ENCODE data around the gene NUP98. TPM values are rescaled to one million over a fixed set of nuclear protein-coding genes. Genes with fewer than 3 reads are reported as not detected.

The NUP98 gene
- total RNA-seq, 4 donors from 2014 or later: 55.1 to 189 (median 123) TPM

DNA sequence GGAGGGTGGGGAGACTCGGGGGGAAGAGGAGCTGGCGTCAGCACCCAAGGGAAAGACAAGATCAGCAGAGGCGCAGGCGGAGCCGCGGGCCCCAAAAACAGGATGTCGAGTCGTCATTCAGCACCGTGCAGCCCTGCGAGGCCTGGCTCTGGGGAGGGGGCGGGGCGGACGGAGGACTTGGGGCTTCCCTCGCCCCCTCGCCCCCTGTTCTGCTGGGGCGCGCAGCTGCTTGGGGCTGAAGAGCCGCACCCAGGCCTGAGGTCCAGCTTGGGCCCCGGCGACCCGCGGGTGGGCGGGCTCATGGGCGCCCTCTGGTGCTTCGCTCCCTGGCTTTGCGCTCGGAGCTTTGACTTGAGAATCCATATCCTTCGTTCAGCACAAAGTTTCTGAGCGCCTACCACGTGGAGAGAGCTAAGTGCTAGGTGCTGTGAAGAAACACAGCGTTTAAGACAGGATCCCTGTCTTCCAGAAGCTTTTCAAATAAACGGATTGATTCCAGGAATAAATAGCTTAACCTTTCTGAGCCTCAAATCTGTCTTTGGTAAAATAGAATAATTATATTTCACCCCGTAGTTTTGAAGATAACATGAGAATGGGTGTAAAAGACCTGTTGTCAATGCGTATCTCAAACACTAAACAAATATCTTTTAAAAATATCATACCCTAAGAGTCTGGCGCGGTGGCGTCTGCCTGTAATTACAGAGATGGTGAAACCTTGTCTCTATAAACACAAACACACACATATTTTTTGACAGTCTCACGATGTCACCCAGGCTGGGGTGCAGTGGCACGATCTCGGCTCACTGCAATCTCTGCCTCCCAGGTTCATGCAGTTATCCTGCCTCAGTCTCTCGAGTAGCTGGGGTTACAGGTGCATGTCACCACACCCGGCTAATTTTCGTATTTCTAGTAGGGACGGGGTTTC is 44.3 kb upstream of the NUP98 start:
- Histone ChIP-seq H3K27me3 (no peaks in the 10 kb centered on the region), H3K27ac (peak overlapping the region; percentile 97 to 99), H3K4me3 (peak overlapping the region; percentile 89 to 96), H3K9me3 (no peaks in the 10 kb centered on the region), H3K4me1 (peaks cover 0 to 9% of the 10 kb centered on the region in 2 donors), H3K36me3 (no peaks in the 10 kb centered on the region)
- DNase-seq: peak; percentile 84 to 88
- TF ChIP-seq POLR2A (IDR thresholded peaks at IDR 0.05): peak in 1 of 2 donors; percentile 46
- TF ChIP-seq, protein P1, sequence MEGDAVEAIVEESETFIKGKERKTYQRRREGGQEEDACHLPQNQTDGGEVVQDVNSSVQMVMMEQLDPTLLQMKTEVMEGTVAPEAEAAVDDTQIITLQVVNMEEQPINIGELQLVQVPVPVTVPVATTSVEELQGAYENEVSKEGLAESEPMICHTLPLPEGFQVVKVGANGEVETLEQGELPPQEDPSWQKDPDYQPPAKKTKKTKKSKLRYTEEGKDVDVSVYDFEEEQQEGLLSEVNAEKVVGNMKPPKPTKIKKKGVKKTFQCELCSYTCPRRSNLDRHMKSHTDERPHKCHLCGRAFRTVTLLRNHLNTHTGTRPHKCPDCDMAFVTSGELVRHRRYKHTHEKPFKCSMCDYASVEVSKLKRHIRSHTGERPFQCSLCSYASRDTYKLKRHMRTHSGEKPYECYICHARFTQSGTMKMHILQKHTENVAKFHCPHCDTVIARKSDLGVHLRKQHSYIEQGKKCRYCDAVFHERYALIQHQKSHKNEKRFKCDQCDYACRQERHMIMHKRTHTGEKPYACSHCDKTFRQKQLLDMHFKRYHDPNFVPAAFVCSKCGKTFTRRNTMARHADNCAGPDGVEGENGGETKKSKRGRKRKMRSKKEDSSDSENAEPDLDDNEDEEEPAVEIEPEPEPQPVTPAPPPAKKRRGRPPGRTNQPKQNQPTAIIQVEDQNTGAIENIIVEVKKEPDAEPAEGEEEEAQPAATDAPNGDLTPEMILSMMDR (IDR thresholded peaks at IDR 0.05): peak; percentile 68 to 91 (median 77)
- intact Hi-C loops (cut with DNase I; ENCODE audit: low total_unique reads): loop anchor here (2.0 kb wide), 1 partner anchor 43 kb away; no protein-coding TSS in a partner anchor

DNA sequence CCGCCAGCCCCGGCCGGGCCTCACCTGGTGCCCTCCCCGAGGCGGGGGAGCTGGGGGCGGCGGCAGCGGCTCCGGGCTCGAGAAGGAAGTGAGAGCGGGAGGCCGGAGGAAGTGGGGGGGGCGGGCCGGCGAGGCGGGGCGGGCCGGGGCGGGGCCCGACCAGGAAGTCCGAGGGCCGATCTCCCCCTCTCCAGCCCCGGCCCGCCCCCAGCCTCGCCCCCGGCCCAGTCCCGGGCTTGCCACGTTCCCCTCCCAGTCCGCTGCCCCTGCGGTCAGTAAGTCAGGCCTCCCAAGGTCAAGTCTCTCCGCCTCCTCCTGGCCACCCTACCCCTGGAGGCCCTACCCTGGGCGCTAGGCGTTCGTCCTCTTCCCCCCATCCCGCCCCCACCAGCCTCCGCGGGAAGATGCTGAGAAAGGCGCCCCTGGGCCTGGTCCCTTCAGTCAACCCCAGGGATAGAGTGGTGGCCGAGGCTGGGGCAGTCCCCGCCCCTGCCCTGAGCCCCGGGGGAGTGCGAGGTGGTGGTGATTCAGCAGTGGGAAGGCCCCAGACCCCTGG is 43.6 kb upstream of the NUP98 start, which contains the start of gene RHOG:
Gene RHOG, minus strand, starts transcription at position 90 of the 556 bp plus-strand sequence. CDS start 12,821 bp downstream, outside the sequence.
- H3K36me3 ChIP-seq: no peaks in the 10 kb centered on the region
- H3K27me3 ChIP-seq: no peaks in the 10 kb centered on the region
- no peaks in the 10 kb centered on the region for H3K9me3 ChIP-seq
- TF ChIP-seq POLR2A (IDR thresholded peaks at IDR 0.05): peak; percentile 34 to 40
- TF ChIP-seq, protein P1 (IDR thresholded peaks at IDR 0.05): no peak
- peak within 1 kb of the TSS; percentile 89 to 96 for H3K4me3 ChIP-seq
- H3K4me1 ChIP-seq: peaks cover 0 to 9% of the 10 kb centered on the region in 2 donors
- DNase-seq: peak; percentile 81 to 82
- intact Hi-C loops (cut with DNase I; ENCODE audit: low total_unique reads): loop anchor here (2.0 kb wide), 1 partner anchor 42 kb away; no protein-coding TSS in a partner anchor
- H3K27ac ChIP-seq: peak within 1 kb of the TSS; percentile 97 to 99

DNA sequence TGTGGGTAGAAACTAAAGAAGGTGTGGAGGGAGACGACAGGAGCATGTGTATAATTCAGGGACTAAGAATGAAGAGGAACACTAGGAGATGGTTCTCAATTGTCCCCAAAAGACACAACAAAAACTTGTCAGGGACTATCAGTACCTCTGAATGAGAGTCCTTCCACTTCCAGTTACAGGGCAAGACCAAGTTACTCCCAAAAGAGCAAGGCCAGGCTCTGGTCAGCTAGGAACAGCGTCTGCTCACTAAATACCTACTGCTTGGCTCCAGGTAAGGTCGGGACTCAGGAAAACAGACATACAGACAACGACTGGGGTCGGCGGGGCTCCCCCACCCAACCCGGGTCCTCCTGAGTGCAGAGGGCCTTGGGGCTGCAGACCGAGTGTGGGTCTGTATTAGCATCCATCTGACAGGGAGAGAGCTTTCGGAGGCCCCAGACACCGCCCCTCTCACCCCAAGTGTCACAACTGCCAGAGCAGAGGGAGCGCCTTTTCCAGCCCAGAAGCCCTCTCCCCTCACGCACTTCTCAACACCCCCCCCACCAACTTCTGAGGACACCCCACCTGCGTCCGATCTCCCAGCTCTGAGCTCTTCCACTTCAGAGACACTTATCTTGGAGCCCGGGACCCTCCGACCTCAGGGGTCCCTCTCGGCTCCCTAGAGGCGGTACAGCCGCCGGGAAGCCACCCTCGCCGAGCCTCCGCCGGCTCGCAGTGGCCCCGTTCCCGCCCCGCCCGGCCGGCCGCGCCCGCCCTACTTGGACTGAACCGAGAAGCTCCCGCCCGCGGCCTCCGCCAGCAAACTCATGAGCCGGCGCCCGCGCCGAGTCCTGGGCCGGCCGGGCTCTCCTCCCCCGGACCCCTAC is 42.9 kb upstream of the NUP98 start:
- H3K27ac ChIP-seq: peak overlapping the region; percentile 97 to 99
- TF ChIP-seq, protein P1 (IDR thresholded peaks at IDR 0.05): no peak
- no peak for TF ChIP-seq POLR2A (IDR thresholded peaks at IDR 0.05)
- no peak for DNase-seq
- no peaks in the 10 kb centered on the region for H3K27me3 ChIP-seq
- intact Hi-C loops (cut with DNase I; ENCODE audit: low total_unique reads): loop anchor here (2.0 kb wide), 1 partner anchor 41 kb away; no protein-coding TSS in a partner anchor
- H3K4me1 ChIP-seq: peaks cover 0 to 9% of the 10 kb centered on the region in 2 donors
- no peaks in the 10 kb centered on the region for H3K36me3 ChIP-seq
- H3K4me3 ChIP-seq: peak overlapping the region; percentile 89 to 96
- no peaks in the 10 kb centered on the region for H3K9me3 ChIP-seq

DNA sequence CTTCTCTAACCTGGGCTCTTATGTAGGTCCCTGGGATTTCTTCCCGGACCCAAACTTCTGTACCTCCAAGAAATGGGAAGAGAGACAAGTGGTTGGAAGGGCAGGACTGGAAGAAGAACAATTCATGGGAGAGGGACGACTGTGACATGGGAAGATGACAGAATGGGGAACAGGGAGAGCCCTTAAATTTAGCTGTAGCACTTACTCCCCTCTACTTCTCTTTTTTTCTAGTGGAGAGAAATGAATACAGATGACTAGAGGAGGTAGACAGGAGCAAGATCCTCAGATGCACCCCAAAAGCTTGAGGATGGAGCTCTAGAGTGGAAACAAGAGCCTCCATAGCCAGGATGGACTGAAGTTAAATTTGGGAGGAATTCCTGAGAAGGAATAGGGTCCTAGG is 41.1 kb upstream of the NUP98 start:
- DNase-seq: no peak
- Histone ChIP-seq H3K4me1 (peaks cover 0 to 9% of the 10 kb centered on the region in 2 donors), H3K4me3 (no peak overlapping the region), H3K27me3 (no peaks in the 10 kb centered on the region), H3K27ac (no peak overlapping the region), H3K9me3 (no peaks in the 10 kb centered on the region), H3K36me3 (no peaks in the 10 kb centered on the region)
- no peak for TF ChIP-seq POLR2A (IDR thresholded peaks at IDR 0.05)
- intact Hi-C loops (cut with DNase I; ENCODE audit: low total_unique reads): no loop called here

DNA sequence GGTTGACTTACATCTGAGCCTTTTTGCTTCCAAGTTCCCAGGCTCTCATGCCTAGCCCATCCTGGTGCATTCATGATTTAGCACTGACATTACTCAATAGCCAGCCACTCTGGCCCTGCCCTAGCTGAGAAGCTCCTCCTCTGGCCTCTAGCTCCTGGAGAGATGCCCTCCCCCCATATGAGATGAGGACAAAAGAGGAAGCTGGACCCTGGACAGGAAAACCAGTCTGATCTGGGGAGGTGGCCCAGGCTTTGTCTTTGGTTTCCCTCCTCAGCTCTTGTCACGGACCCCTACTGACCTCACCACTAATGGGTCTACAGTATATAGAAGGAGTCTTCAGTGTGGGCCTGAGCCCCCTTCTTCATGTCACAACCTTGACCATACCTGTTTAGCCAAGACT is 40.4 kb upstream of the NUP98 start:
- H3K27ac ChIP-seq: peak overlapping the region in 1 of 2 donors; percentile 28
- no peaks in the 10 kb centered on the region for H3K9me3 ChIP-seq
- H3K4me1 ChIP-seq: peaks cover 0 to 9% of the 10 kb centered on the region in 2 donors
- TF ChIP-seq POLR2A (IDR thresholded peaks at IDR 0.05): no peak
- TF ChIP-seq, protein P1 (IDR thresholded peaks at IDR 0.05): no peak
- no peak overlapping the region for H3K4me3 ChIP-seq
- H3K27me3 ChIP-seq: no peaks in the 10 kb centered on the region
- DNase-seq: peak; percentile 27 to 36
- intact Hi-C loops (cut with DNase I; ENCODE audit: low total_unique reads): no loop called here
- no peaks in the 10 kb centered on the region for H3K36me3 ChIP-seq

Data from uterus (tissue), 4 donors.